Omental fat pad (tissue), 4 donors: Measurements from ENCODE around the gene CYP2W1. TPM values are rescaled to one million over a fixed set of nuclear protein-coding genes. Genes with fewer than 3 reads are reported as not detected.

Experiments used
- ATAC-seq: fragments of 150-250 bp; one replicate; pipeline ENCODE4 v1.9.1; 2016; ENCODE audit warnings: mild to moderate bottlenecking, moderate library complexity; ENCODE audit not compliant: low FRiP score
- DNase-seq: peaks from one replicate; pipeline ENCODE4 v3.0.0-alpha.2; 2019; ENCODE audit warnings: low spot score
- total RNA-seq, 4 donors: library from RNA; depleted of rRNA; stranded (reverse); fragments of >200 nt; gene quantifications; one replicate each; pipeline ENCODE4 v1.1.0, GENCODE V29; 2016
- TF ChIP-seq, protein P1 (sequence below), 3 donors: fragments of 450-650 bp; IDR thresholded peaks; one replicate each; pipeline ENCODE4 v1.5.1; 2016 to 2017; ENCODE audit warnings: antibody characterized with exemption in 3 of 3, mild to moderate bottlenecking in 3 of 3, moderate library complexity in 2 of 3

CYP2W1 gene
- total RNA-seq, 4 donors from 2014 or later: not detected

DNA sequence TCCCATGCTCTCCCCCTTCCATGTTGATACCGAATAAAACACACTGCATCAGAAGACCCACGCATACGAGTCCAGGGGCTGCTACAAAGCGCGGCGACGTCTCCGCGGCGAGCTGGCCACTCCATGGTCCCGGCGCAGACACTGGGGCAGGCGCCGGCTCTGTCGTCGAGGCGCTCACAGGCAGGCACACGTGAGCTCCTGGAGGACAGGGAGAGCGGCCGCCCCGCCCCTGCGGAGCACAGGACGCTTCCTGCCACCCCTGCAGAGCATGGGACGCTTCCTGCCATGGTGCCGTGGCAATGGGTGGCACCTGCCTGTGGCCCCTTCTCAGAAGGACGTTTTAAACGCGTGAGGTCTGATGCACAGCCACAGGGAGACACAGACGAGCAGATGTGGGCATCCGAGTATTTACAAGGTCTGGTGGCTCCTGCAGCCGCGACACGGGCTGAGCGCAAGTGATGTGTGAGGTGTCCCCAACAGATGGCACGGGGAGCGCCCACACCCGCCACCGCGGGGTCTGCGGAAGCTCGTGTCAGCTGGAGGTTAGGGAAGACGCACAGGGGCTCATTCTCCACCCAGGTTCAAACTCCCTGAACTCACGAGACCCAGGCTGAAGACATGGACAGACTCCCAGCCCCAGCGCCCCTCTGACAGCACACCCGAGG lies 40.0 kb downstream of the CYP2W1 start:
- DNase-seq (no peak), ATAC-seq (no peak)
- TF ChIP-seq, protein P1, sequence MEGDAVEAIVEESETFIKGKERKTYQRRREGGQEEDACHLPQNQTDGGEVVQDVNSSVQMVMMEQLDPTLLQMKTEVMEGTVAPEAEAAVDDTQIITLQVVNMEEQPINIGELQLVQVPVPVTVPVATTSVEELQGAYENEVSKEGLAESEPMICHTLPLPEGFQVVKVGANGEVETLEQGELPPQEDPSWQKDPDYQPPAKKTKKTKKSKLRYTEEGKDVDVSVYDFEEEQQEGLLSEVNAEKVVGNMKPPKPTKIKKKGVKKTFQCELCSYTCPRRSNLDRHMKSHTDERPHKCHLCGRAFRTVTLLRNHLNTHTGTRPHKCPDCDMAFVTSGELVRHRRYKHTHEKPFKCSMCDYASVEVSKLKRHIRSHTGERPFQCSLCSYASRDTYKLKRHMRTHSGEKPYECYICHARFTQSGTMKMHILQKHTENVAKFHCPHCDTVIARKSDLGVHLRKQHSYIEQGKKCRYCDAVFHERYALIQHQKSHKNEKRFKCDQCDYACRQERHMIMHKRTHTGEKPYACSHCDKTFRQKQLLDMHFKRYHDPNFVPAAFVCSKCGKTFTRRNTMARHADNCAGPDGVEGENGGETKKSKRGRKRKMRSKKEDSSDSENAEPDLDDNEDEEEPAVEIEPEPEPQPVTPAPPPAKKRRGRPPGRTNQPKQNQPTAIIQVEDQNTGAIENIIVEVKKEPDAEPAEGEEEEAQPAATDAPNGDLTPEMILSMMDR (IDR thresholded peaks at IDR 0.05): no peak

GRCh38 chr7:1024331-1024841 lies 41.4 kb downstream of the CYP2W1 start:
- TF ChIP-seq, protein P1 (IDR thresholded peaks at IDR 0.05): no peak
- DNase-seq: no peak
- no peak for ATAC-seq

DNA sequence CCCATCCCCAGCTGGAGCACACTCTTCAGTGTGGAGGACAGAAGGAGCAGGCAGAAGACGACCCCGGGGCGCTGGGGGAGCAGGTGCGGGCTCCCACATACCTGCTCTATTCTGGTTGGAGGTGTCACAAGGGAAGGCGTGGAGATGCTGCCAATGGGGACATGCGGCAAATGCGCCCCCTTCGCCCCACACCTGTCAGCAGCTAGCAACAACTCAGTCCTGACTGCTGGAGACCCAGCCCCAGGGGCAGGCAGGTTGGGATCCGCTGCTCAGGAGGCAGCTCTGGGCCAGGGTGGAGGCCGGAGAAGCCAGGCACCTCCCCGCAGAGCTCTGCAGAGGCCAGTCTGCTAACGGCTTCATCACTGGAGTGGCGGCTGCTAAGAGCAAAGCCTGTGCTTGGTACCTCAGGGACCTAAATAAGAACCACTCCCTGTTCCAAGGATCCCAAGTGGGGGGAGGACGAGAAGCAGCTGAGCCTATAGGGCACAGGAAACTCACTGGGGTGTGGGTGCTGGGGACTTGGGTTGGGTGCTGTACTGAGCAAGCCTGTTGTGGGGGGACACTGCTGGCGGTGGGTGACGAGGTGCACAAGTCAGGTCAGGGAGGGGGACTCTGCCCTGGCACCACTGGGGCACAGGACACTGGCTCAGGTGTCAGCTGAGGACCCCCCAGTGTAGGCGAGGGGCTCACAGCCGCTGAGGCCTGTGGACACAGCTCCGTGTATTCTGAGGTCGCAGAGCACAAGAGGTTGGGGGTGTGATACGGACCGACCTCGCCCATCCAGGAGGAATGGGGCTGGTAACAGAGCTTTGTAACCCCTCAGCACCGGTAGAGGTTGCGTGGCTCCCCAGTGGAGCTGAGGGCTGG lies 42.1 kb downstream of the CYP2W1 start:
- TF ChIP-seq, protein P1 (IDR thresholded peaks at IDR 0.05): no peak
- no peak for ATAC-seq
- DNase-seq: no peak

DNA sequence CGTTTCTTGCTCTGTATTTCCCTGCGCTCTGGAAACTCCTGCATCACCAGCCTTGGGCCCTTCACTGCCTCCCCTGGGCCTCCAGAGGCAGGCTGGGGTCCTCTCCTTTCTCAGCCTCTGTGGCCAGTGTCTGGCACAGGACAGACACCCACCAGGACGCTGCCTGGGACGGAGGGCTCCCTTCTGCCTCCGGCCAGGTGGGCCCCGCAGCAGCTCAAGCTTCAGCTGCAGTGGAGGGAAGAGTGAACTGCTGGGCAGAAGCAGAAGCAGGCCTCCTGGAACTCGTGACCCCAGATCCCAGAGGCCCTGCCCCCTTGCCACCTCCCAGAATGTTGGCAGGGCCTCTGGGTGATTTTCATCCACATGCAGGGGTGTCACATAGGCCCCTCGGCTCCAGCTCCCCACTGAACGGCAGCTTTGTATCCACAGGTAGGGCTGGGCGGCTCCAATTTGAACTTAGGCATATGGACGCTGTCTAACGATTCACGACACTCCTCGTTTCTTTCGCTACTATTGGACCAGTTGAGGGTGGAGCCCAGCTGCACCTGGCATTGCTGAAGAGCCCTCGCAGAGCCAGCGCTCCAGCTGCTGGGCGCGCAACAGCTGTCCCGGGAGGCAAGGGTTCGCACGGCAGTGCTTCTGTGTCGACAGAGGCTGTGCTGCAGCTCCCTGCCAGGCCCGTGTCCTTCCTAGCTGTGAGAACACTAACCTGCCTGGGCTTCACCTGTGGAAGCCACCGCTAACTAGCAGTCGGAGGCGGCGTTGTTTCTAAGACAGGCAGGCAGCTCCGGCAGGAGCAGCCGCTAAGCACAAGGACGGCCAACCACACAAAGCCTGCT lies 43.0 kb downstream of the CYP2W1 start:
- TF ChIP-seq, protein P1 (IDR thresholded peaks at IDR 0.05): no peak
- ATAC-seq (no peak), DNase-seq (no peak)

DNA sequence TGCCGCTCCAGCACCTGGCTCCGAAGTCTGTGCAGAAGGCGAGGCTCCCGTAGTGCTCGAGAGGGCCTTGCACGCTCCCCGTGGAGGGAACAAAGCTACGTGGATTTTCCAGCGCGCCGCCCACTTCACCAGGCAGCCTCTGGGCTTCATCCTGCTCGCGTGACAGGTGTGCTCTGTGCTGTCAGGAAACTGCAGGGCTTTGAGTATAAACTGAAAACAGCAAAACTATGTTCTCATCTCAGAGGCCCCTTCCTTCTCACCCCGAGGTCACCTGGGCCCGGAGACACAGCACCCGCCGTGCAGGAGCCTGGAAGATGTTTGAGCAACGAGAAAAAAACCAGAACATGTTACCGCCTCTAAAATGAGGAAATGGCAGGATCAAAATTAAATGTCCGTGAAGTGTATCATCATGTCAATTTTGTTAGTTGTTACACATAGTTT lies 43.8 kb downstream of the CYP2W1 start:
- DNase-seq: no peak
- TF ChIP-seq, protein P1 (IDR thresholded peaks at IDR 0.05): no peak
- ATAC-seq: no peak

DNA sequence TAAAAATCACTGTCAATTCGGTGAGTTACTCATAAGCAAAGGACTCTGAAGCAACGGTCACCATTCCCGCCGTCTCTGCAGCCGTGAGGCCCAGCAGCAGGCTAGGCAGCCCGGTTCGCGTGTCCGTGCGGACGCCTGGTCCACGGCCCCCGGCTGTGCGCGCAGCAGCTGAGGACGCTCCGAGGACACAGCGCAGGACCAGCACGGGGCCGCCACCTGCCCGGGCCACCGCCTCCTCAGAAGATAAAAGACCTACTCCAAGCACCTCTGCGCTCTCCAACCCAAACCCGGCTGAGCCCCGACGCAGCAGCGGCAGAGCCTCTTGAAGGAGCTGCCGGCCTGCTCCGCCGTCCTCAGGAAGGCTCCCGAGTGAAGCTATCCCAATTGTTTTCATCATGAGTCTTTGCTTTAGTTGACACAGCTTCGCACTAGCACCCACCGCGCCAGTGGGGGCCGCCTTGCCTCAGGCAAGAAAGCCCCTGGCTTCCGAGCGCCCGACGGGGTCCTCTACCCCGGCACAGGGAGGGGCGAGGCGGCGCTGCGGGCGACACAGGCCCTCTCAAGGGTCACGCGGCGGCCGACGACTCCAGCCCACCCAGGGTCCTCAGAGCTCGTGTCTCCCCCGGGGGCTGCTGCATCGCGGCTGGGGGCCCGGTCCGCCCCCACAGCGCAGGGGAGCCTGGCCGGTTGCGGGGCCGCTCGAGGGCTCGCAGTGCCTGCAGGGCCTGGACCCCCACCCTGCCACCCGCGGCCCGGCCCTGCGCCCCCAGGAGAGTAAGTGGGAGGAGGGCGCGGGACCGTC lies 44.5 kb downstream of the CYP2W1 start:
- TF ChIP-seq, protein P1 (IDR thresholded peaks at IDR 0.05): no peak
- DNase-seq: no peak
- no peak for ATAC-seq
